NT2/D1 (cell line): ENCODE data around the gene NR3C2.
"Not testable (repeated sequence)": the region's sequence is repeated elsewhere in the genome, so short reads cannot be mapped to it uniquely, and the experiment has no call there.

Source experiments
- DNase-seq: peaks from one replicate; pipeline ENCODE4 v3.0.0-alpha.2; 2011; ENCODE audit warnings: low read depth, low spot score
- H3K27me3 ChIP-seq: 2 replicates; pipeline ENCODE4 v1.6.0; 2011; ENCODE audit warnings: mild to moderate bottlenecking; ENCODE audit not compliant: insufficient read length, insufficient read depth
- H3K36me3 ChIP-seq: 2 replicates; pipeline ENCODE4 v1.6.1; 2011; ENCODE audit warnings: mild to moderate bottlenecking, low read length, mixed read lengths; ENCODE audit not compliant: insufficient read depth, insufficient read length
- H3K4me1 ChIP-seq: 2 replicates; pipeline ENCODE4 v1.5.1; 2011; ENCODE audit not compliant: insufficient read depth, insufficient read length
- H3K4me3 ChIP-seq: 2 replicates; pipeline ENCODE4 v1.5.1; 2011; ENCODE audit warnings: low read depth; ENCODE audit not compliant: insufficient read length
- H3K9ac ChIP-seq: 2 replicates; pipeline ENCODE4 v1.6.0; 2011; ENCODE audit warnings: low read depth; ENCODE audit not compliant: insufficient read length
- H3K9me3 ChIP-seq: 2 replicates; pipeline ENCODE4 v1.5.1; 2011; ENCODE audit warnings: mild to moderate bottlenecking, low read length; ENCODE audit not compliant: insufficient read depth
- SUZ12 ChIP-seq: IDR thresholded peaks from 2 replicates; pipeline ENCODE4 v1.6.1; 2011; ENCODE audit not compliant: insufficient read length, insufficient read depth; ENCODE audit errors: extremely low read depth
- YY1 ChIP-seq: IDR thresholded peaks from 2 replicates; pipeline ENCODE4 v1.6.1; 2011; ENCODE audit not compliant: insufficient read length, insufficient read depth
- ZNF274 ChIP-seq: IDR thresholded peaks from 2 replicates; pipeline ENCODE4 v1.6.1; 2011; ENCODE audit warnings: mild to moderate bottlenecking, low read depth, low read length

NR3C2 gene

GRCh38 chr4:148141501-148141900 is 300.7 kb downstream of the NR3C2 start:
- TF ChIP-seq ZNF274 (no peak), SUZ12 (no peak), YY1 (no peak)
- no peak overlapping the region for H3K9ac ChIP-seq
- H3K36me3 ChIP-seq: no peaks in the 10 kb centered on the region
- no peaks in the 10 kb centered on the region for H3K4me1 ChIP-seq
- no peak for DNase-seq
- no peaks in the 10 kb centered on the region for H3K9me3 ChIP-seq
- no peak overlapping the region for H3K4me3 ChIP-seq
- no peaks in the 10 kb centered on the region for H3K27me3 ChIP-seq

GRCh38 chr4:148126825-148127224 is 315.4 kb downstream of the NR3C2 start:
- no peak overlapping the region for H3K9ac ChIP-seq
- no peaks in the 10 kb centered on the region for H3K27me3 ChIP-seq
- peaks cover 17% of the 10 kb centered on the region for H3K9me3 ChIP-seq
- no peak for DNase-seq
- no peaks in the 10 kb centered on the region for H3K36me3 ChIP-seq
- H3K4me1 ChIP-seq: no peaks in the 10 kb centered on the region
- H3K4me3 ChIP-seq: no peak overlapping the region
- TF ChIP-seq YY1 (no peak), SUZ12 (no peak), ZNF274 (no peak)

GRCh38 chr4:148124512-148124911 is 317.7 kb downstream of the NR3C2 start:
- Histone ChIP-seq H3K9ac (no peak overlapping the region), H3K36me3 (no peaks in the 10 kb centered on the region), H3K4me3 (no peak overlapping the region), H3K4me1 (no peaks in the 10 kb centered on the region), H3K27me3 (no peaks in the 10 kb centered on the region), H3K9me3 (peaks cover 17% of the 10 kb centered on the region)
- no peak for DNase-seq
- TF ChIP-seq SUZ12 (no peak), ZNF274 (no peak), YY1 (no peak)

GRCh38 chr4:148123161-148123560 is 319.1 kb downstream of the NR3C2 start:
- not testable (repeated sequence) for H3K36me3 ChIP-seq, H3K27me3 ChIP-seq, H3K9ac ChIP-seq, H3K4me1 ChIP-seq, DNase-seq, H3K4me3 ChIP-seq
- H3K9me3 ChIP-seq: peaks cover 17% of the 10 kb centered on the region

- H3K9me3 ChIP-seq: peaks cover 15% of the 10 kb centered on the region
- no peak overlapping the region for H3K9ac ChIP-seq
- H3K27me3 ChIP-seq: no peaks in the 10 kb centered on the region
- H3K36me3 ChIP-seq: no peaks in the 10 kb centered on the region
- TF ChIP-seq SUZ12 (no peak), YY1 (no peak), ZNF274 (no peak)
- DNase-seq: no peak
- no peak overlapping the region for H3K4me3 ChIP-seq
- no peaks in the 10 kb centered on the region for H3K4me1 ChIP-seq
Observed at GRCh38 chr4:148120216-148120615, 322.0 kb downstream of the NR3C2 start.

GRCh38 chr4:148118633-148119032 is 323.6 kb downstream of the NR3C2 start:
- no peak for TF ChIP-seq ZNF274
- Histone ChIP-seq H3K36me3 (no peaks in the 10 kb centered on the region), H3K9ac (no peak overlapping the region), H3K4me3 (no peak overlapping the region), H3K9me3 (peaks cover 4% of the 10 kb centered on the region; the same call in 1 of the 2 replicates), H3K27me3 (no peaks in the 10 kb centered on the region), H3K4me1 (no peaks in the 10 kb centered on the region)
- DNase-seq: no peak

GRCh38 chr4:148118179-148118578 is 324.0 kb downstream of the NR3C2 start:
- Histone ChIP-seq H3K27me3 (no peaks in the 10 kb centered on the region), H3K4me1 (no peaks in the 10 kb centered on the region), H3K9me3 (peaks cover 2% of the 10 kb centered on the region; the same call in 1 of the 2 replicates), H3K4me3 (no peak overlapping the region), H3K36me3 (no peaks in the 10 kb centered on the region), H3K9ac (no peak overlapping the region)
- TF ChIP-seq SUZ12 (no peak), YY1 (no peak), ZNF274 (no peak)
- no peak for DNase-seq

- no peaks in the 10 kb centered on the region for H3K9me3 ChIP-seq
- no peaks in the 10 kb centered on the region for H3K36me3 ChIP-seq
- no peaks in the 10 kb centered on the region for H3K27me3 ChIP-seq
- TF ChIP-seq SUZ12 (no peak), ZNF274 (no peak), YY1 (no peak)
- no peaks in the 10 kb centered on the region for H3K4me1 ChIP-seq
- no peak overlapping the region for H3K9ac ChIP-seq
- no peak overlapping the region for H3K4me3 ChIP-seq
- no peak for DNase-seq
Observed at GRCh38 chr4:148116969-148117368, 325.2 kb downstream of the NR3C2 start.
